ENCODE results near the gene NPFF. TPM values are rescaled to one million over a fixed set of nuclear protein-coding genes. Genes with fewer than 3 reads are reported as not detected.
"Not testable (repeated sequence)": the region's sequence is repeated elsewhere in the genome, so short reads cannot be mapped to it uniquely, and the experiment has no call there.

Gene NPFF, protein sequence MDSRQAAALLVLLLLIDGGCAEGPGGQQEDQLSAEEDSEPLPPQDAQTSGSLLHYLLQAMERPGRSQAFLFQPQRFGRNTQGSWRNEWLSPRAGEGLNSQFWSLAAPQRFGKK
- total RNA-seq: 1 to 10 TPM in 1 of 2 donors, not detected in 1; 1.9 TPM

DNA sequence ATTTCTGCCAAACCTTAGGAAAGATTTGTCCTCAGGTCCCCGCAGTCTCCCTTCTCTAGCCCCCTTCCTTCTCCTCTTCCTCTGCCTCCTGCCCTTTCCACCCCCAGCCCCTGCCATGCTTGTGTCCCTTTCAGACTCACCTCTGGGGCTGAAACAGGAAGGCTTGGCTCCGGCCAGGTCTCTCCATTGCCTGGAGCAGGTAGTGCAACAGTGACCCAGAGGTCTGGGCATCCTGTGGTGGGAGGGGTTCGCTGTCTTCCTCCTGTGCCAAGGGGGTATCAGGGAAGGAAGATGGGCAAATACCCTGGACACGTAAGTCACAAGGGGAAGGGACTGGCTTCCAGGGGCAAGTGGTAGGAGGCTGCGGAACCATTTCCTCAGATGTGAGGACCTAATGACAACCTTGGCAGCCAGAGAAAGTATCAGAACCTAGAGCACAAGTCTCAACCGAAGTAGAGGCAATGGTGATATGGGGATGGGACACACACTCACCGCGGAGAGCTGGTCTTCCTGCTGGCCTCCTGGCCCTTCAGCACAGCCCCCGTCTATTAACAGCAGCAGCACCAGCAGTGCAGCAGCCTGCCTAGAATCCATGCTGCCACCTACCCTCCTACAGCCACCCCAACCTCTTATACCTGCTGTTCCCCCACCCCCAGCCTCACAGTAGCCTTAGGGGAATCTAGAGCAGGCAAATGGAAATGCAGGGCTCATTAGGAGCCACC lies at the start of gene NPFF:
NPFF (minus strand) TSS at position 604 of the 722 bp plus-strand sequence; CDS start at position 594, 10 bp downstream.
- Mint-ChIP-seq H3K4me3 (no peak within 1 kb of the TSS), H3K9me3 (no peaks in the 10 kb centered on the region), H3K4me1 (ENCODE audit: low read depth in 2 of 2) (peaks cover 8 to 9% of the 10 kb centered on the region in 2 donors), H3K27ac (no peak within 1 kb of the TSS), H3K27me3 (no peaks in the 10 kb centered on the region), H3K36me3 (no peaks in the 10 kb centered on the region)
- ATAC-seq (no peak), DNase-seq (ENCODE audit: low spot score) (no peak)

DNA sequence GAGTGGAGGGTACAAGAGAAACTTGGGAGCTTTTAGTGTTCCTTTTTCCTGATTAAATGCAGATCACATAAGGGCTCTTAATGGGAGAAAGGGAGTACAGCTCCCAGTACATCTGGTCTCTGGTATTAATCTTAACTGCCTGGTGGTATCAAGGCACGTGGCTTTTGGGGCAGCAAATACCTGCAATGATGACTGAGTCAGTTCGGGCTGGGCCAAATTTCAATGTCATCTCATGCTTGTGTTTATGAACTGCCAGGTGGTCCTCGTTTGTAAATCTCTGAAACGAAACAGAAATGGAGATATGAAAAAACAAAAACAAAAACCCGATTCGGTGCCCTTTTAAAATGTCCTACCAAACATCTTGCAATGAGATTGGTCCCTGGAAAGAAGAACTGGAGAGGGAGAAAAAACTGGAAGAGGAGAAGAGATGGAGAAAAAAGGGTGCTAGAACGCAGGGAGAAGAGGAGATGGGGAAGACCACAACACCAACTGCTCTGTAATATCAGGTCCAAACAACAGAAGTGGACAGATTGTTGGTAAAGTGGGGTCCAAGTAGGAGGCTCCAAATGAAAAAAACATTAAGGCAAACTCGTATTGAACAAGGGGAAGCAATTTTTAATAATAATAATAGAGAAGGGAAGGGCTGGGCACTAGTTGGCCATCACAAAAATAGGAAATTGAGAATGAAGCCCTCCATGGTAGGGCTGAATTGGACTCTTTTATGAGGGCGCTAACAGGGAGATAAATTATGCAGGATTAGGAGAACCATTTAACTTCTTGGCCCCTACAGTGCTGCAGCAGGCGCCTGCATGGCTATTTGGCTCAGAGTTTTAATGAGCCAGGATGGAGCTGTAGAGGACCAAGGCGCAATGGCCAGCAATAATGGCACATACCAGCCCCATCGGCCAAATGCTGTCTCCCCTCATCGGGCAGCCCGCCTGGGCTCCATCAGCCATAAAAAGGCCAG lies 45.4 kb upstream of the NPFF start:
- Mint-ChIP-seq H3K27ac (no peak overlapping the region), H3K9me3 (no peaks in the 10 kb centered on the region), H3K36me3 (no peaks in the 10 kb centered on the region), H3K4me1 (ENCODE audit: low read depth in 2 of 2) (no peaks in the 10 kb centered on the region), H3K27me3 (no peaks in the 10 kb centered on the region), H3K4me3 (no peak overlapping the region)
- DNase-seq (ENCODE audit: low spot score): no peak
- no peak for ATAC-seq

DNA sequence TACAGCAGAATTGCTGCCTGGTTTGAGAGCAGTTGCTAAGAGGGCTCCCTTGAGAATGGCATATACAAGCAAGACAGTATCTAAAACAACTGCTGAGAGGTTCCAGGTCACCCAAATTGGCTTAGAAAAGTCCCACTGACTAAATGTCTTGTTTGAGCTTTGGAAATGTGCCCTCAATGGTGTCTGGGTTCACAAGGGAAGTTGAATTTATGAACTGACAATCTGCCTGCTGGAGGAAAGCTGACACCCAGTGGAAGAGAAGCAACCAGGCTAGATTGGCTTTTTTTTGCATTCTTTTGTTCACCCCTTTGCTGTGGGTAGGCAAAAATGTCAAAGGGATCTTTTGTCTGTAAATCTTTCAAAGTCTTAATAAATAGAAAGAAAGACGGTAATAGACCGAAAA lies 44.6 kb upstream of the NPFF start:
- Mint-ChIP-seq H3K27ac (no peak overlapping the region), H3K4me3 (no peak overlapping the region), H3K36me3 (no peaks in the 10 kb centered on the region), H3K4me1 (ENCODE audit: low read depth in 2 of 2) (no peaks in the 10 kb centered on the region), H3K27me3 (no peaks in the 10 kb centered on the region), H3K9me3 (no peaks in the 10 kb centered on the region)
- ATAC-seq (no peak), DNase-seq (ENCODE audit: low spot score) (no peak)

DNA sequence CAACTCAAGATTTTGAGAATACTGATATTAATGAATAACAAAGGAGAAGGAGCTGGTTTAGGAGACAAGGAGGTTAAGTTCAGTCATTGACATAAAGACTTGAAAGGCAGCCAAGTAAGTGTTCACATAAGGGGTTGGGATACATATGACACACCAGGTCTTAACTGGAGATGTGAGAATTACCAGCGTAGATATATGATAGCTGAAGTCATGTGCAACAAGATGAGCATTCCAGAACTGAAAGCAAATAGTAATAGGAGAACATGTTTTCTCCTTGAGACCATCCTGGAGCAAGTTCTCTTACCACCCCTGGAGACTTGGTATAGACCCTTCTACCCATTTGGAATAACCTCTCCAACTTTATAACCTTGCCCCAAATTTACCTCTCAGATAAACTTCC lies 43.3 kb upstream of the NPFF start:
- ATAC-seq (no peak), DNase-seq (ENCODE audit: low spot score) (no peak)
- Mint-ChIP-seq H3K4me1 (ENCODE audit: low read depth in 2 of 2) (no peaks in the 10 kb centered on the region), H3K9me3 (no peaks in the 10 kb centered on the region), H3K4me3 (no peak overlapping the region), H3K27me3 (no peaks in the 10 kb centered on the region), H3K27ac (no peak overlapping the region), H3K36me3 (no peaks in the 10 kb centered on the region)

DNA sequence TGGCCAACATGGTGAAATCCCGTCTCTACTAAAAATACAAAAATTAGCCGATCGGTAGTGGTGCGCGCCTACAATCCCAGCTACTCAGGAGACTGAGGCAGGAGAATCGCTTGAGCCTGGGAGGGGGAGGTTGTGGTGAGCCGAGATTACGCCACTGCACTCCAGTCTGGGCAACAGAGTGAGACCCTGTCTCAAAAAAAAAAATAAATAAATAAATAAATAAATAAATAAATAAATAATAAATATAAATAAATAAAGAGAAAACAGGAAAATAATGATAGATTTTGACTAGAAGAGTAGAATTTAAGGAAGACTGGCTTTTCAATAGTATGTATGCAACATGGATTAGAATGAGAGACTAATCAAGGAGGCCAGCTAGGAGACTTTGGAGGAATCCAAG lies 42.8 kb upstream of the NPFF start:
- H3K27me3 Mint-ChIP-seq; H3K27ac Mint-ChIP-seq; H3K4me1 Mint-ChIP-seq (ENCODE audit: low read depth in 2 of 2); H3K4me3 Mint-ChIP-seq; H3K9me3 Mint-ChIP-seq; ATAC-seq; H3K36me3 Mint-ChIP-seq; DNase-seq (ENCODE audit: low spot score): not testable (repeated sequence)

DNA sequence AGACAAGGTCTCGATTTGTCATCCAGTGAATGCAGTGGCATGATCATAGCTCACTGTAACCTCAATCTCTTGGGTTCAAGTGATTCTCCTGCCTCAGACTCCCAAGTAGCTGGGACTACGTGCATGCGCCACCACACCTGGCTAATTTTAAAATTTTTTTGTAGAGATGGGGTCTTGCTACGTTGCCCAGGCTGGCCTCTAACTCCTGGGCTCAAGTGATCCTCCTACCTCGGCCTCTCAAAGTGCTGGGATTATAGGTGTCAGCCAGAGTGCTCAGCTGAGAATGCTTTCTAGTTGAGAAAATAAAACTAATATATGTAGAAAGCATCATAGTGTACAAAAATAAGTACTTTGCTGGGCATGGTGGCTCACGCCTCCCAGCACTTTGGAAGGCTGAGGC lies 41.1 kb upstream of the NPFF start:
- not testable (repeated sequence) for ATAC-seq

DNA sequence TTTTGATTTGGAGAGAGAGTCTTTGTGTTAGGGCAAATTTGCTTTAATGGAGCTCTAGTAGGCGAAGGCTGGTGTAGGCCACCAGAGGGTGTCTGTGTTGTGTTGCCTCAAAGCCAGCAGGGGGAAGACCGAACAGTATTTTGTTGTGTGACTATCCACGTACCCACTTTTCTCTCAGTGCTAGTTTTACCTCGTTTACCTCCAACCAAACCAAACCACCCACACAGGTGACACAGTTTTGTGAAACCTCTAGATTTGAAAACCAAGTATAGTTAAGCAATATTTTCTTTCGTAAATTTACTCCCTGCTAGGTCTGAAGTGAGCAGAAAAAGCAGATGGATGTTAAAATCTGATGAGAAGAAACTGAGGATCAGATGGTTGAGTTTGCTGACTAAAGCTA lies 36.3 kb upstream of the NPFF start:
- no peaks in the 10 kb centered on the region for H3K9me3 Mint-ChIP-seq
- H3K36me3 Mint-ChIP-seq: peaks cover 5% of the 10 kb centered on the region
- peak in 1 of 2 donors; percentile 77 for ATAC-seq
- peak overlapping the region in 1 of 2 donors; percentile 21 for H3K27ac Mint-ChIP-seq
- no peaks in the 10 kb centered on the region for H3K4me1 Mint-ChIP-seq (ENCODE audit: low read depth in 2 of 2)
- no peaks in the 10 kb centered on the region for H3K27me3 Mint-ChIP-seq
- H3K4me3 Mint-ChIP-seq: no peak overlapping the region
- DNase-seq (ENCODE audit: low spot score): no peak

More for the DNA sequence above, 41.1 kb upstream of the NPFF start:
- not testable (repeated sequence) for H3K4me1 Mint-ChIP-seq (ENCODE audit: low read depth in 2 of 2); H3K4me3 Mint-ChIP-seq; H3K9me3 Mint-ChIP-seq; H3K27ac Mint-ChIP-seq; DNase-seq (ENCODE audit: low spot score); H3K27me3 Mint-ChIP-seq; H3K36me3 Mint-ChIP-seq

DNA sequence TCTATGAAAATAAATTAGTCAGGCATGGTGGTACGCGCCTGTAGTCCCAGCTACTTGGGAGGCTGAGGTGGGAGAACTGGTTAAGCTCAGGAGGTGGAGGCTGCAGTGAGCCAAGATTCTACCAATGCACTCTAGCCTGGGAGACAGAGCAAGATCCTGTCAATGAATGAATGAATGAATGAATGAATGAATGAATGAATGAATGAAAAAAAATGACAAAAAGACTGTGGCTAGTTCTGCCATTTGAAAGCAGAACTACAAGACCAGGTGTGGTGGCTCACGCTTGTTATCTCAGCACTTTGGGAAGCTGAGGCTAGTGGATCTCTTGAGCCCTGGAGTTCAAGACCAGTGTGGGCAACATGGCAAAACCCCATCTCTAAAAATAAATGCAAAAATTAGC lies 32.2 kb upstream of the NPFF start:
- no peaks in the 10 kb centered on the region for H3K4me1 Mint-ChIP-seq (ENCODE audit: low read depth in 2 of 2)
- ATAC-seq (no peak), DNase-seq (ENCODE audit: low spot score) (no peak)
- H3K4me3 Mint-ChIP-seq: no peak overlapping the region
- peaks cover 9% of the 10 kb centered on the region for H3K36me3 Mint-ChIP-seq
- H3K27me3 Mint-ChIP-seq: no peaks in the 10 kb centered on the region
- H3K9me3 Mint-ChIP-seq: no peaks in the 10 kb centered on the region
- no peak overlapping the region for H3K27ac Mint-ChIP-seq

DNA sequence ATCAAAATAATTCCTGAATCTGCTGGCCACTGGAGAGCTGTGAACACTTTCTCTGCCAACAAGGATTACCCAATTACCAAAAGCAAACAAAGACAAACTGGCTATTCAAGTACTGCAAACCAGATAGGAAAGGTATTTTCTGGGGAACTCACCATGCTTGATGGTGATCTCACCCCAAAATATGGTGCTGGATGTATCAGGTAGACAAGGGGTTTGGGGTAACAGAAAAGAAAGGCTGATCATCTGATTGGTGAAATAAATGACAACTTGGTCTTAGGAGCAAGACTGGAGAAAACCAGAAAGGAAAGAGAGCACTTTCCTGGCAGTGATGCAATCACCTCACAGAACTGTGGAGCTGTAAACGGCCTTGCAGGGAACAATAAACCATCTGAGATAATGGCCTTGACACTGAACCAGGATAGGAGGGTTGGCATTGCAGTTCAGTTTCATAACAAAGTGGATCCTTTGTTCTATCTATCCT lies 31.0 kb upstream of the NPFF start:
- DNase-seq (ENCODE audit: low spot score) (no peak), ATAC-seq (no peak)
- no peak overlapping the region for H3K4me3 Mint-ChIP-seq
- peaks cover 13% of the 10 kb centered on the region for H3K36me3 Mint-ChIP-seq
- no peaks in the 10 kb centered on the region for H3K4me1 Mint-ChIP-seq (ENCODE audit: low read depth in 2 of 2)
- H3K27ac Mint-ChIP-seq: no peak overlapping the region
- no peaks in the 10 kb centered on the region for H3K27me3 Mint-ChIP-seq
- no peaks in the 10 kb centered on the region for H3K9me3 Mint-ChIP-seq

DNA sequence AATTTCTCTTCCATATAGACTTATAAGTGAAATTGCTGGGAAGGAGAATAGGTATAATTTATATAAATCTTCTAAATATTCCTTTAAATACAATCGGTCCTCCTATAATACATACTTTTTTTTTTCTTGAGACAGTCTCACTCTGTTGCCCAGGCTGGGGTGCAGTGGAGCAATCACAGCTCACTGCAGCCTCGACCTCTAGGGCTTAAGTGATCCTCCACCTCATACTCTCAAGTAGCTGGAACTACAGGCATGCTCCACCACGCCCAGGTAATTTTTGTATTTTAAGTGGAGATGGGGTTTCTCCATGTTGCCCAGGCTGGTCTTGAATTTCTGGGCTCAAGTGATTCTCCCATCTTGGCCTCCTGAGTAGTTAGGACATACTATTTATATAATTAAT lies 29.7 kb upstream of the NPFF start:
- Mint-ChIP-seq H3K36me3 (peaks cover 23% of the 10 kb centered on the region), H3K27ac (no peak overlapping the region), H3K27me3 (no peaks in the 10 kb centered on the region), H3K9me3 (no peaks in the 10 kb centered on the region), H3K4me1 (ENCODE audit: low read depth in 2 of 2) (peaks cover 0 to 2% of the 10 kb centered on the region in 2 donors), H3K4me3 (no peak overlapping the region)
- ATAC-seq (no peak), DNase-seq (ENCODE audit: low spot score) (no peak)

DNA sequence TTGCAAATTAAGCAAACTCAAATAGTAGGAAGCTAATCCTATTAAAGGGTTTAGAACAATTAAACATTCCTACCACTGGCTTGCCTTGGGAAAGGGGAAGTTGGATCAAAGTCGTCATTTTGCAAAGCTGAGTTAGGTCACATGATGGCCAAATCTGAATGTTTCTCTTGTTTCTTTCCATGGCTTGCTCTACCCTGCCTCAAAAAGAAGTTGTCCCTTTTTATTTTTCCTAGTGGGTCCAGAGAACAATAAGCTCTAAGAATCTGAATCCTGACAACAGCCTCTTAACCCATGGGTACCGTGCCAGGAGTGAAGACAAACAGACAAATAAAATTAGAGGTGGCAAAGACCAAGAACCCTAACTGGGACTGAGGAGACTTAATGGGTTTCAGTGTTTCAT lies 26.2 kb upstream of the NPFF start:
- Mint-ChIP-seq H3K36me3 (peaks cover 18% of the 10 kb centered on the region), H3K27ac (no peak overlapping the region), H3K4me1 (ENCODE audit: low read depth in 2 of 2) (peaks cover 0 to 2% of the 10 kb centered on the region in 2 donors), H3K27me3 (no peaks in the 10 kb centered on the region), H3K4me3 (no peak overlapping the region), H3K9me3 (no peaks in the 10 kb centered on the region)
- DNase-seq (ENCODE audit: low spot score) (no peak), ATAC-seq (no peak)

DNA sequence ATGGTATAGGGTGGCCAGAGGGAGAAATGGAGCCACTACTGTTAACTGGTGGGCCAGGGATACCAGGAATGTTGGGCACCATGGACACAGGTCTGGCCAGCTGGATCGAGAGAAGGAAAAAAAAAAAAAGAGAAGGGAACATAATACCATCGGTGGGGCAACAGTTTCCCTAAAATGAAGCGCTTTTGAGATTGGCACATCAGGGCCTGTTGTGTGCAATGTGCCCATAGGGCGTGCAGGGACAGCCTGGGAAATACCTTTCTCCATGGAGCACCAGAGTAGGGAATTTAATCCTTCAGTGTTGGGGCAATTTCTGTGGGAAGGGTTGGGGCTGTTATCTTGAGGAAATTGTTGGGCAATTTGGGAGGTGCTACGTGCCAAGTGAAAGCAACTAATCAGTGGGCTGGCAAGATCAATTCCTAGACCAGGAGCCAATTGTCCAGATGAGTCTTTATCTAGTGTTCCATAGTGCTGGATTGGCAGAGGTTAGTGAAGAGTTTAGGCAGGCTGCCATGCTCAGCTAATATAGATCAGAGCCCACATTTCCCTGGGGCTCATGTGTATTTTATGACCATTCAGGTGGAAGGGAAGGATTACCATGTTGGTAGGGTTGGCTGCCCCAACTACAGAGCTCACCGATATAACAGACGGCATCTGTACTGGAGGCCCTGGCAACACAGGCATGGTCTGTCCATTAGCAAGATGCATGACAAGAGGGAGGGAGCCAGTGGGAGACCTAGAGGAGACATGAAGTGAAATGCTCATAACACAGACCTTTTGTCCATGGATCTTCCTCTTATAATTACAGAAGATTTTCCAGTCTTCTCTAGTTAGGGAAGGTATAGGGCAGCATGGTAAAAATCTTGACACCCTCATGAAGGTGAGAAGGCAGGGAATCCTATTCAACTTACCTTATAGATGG lies 25.5 kb upstream of the NPFF start:
- H3K4me1 Mint-ChIP-seq (ENCODE audit: low read depth in 2 of 2): peaks cover 0 to 2% of the 10 kb centered on the region in 2 donors

DNA sequence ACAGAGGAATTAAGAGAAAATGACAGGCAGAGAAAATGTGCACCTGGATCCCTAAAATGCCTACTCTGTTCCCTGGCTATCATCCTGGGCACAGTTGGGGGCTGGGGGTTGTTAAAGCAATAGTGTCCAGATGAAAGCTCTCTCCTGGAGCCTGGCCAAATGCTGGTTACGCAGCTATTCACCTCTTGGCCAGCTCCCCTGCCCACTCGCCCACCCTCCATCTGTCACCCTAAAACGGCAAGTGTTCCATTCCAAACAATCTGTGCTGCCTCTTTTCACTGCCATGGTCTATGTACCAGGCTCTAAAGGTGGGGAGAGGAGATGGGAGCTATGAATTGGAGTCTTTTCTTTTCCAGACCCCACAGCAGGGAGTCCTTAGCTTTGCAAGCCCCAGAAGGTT lies 24.7 kb upstream of the NPFF start:
- Mint-ChIP-seq H3K27me3 (no peaks in the 10 kb centered on the region), H3K27ac (no peak overlapping the region), H3K36me3 (peaks cover 18% of the 10 kb centered on the region), H3K9me3 (no peaks in the 10 kb centered on the region), H3K4me1 (ENCODE audit: low read depth in 2 of 2) (peaks cover 0 to 2% of the 10 kb centered on the region in 2 donors), H3K4me3 (no peak overlapping the region)
- no peak for DNase-seq (ENCODE audit: low spot score)
- ATAC-seq: no peak

More for the DNA sequence above, 25.5 kb upstream of the NPFF start:
- H3K36me3 Mint-ChIP-seq: peaks cover 18% of the 10 kb centered on the region
- no peak overlapping the region for H3K27ac Mint-ChIP-seq
- no peak for DNase-seq (ENCODE audit: low spot score)
- no peaks in the 10 kb centered on the region for H3K27me3 Mint-ChIP-seq
- no peak overlapping the region for H3K4me3 Mint-ChIP-seq
- no peaks in the 10 kb centered on the region for H3K9me3 Mint-ChIP-seq
- ATAC-seq: no peak

Data from natural killer cell treated with Interleukin-12 subunit alpha and Interleukin-12 subunit beta and Interleukin-15 and Interleukin-18, amount 100 ng/mL, for 72 hours (primary cell).